Endothelial cell of umbilical vein (primary cell): Measurements from ENCODE around the gene PDE3B.

Experiments used
- CTCF ChIP-seq, 2 donors: IDR thresholded peaks; 1 replicate in 1 of 2; 2 replicates in 1 of 2; pipeline ENCODE4 v1.5.1; 2011; ENCODE audit warnings: low read length in 2 of 2, mild to moderate bottlenecking in 2 of 2, moderate library complexity in 2 of 2, control low read depth in 1 of 2, inconsistent platforms in 1 of 2, low read depth in 1 of 2; ENCODE audit not compliant: insufficient read depth in 1 of 2; ENCODE audit errors: extremely low read depth in 1 of 2
- EZH2 ChIP-seq: IDR thresholded peaks from 2 replicates; pipeline ENCODE4 v1.6.1; 2012; ENCODE audit warnings: borderline replicate concordance, low read depth, mild to moderate bottlenecking, moderate library complexity, low read length, inconsistent platforms; ENCODE audit not compliant: severe bottlenecking
- FOS ChIP-seq: IDR thresholded peaks from 2 replicates; pipeline ENCODE4 v1.6.1; 2011; ENCODE audit warnings: mild to moderate bottlenecking, low read length, moderate library complexity, borderline replicate concordance; ENCODE audit not compliant: insufficient read depth
- JUN ChIP-seq: IDR thresholded peaks from 2 replicates; pipeline ENCODE4 v1.6.1; 2011; ENCODE audit warnings: borderline replicate concordance, low read depth; ENCODE audit not compliant: insufficient read length, insufficient read depth
- MAX ChIP-seq: IDR thresholded peaks from 2 replicates; pipeline ENCODE4 v1.6.1; 2011; ENCODE audit not compliant: insufficient read depth, insufficient read length
- POLR2A ChIP-seq: IDR thresholded peaks from 2 replicates; pipeline ENCODE4 v1.6.1; 2012; ENCODE audit warnings: low read depth, mild to moderate bottlenecking, control low read depth, low read length
- POLR2AphosphoS5 ChIP-seq: IDR thresholded peaks from 2 replicates; pipeline ENCODE4 v1.6.1; 2012; ENCODE audit warnings: low read depth, mild to moderate bottlenecking, control low read depth, low read length, moderate library complexity; ENCODE audit not compliant: insufficient read depth

- TF ChIP-seq EZH2 (no peak), POLR2A (no peak), CTCF (IDR thresholded peaks at IDR 0.05; ENCODE audit: extremely low read depth in 1 of 2, insufficient read depth in 1 of 2, low read depth in 1 of 2, low read length in 2 of 2) (no peak), MAX (no peak), JUN (no peak), POLR2AphosphoS5 (no peak), FOS (no peak)
These were observed 83.6 kb downstream of the PDE3B start for GRCh38 chr11:14727215-14727614.
